HK-2 (cell line): Measurements from ENCODE around the gene FGFBP2.

ENCODE experiments used
- DNase-seq: peaks from one replicate; pipeline ENCODE4 v3.0.0-alpha.2; 2018; ENCODE audit not compliant: unreplicated experiment

FGFBP2 gene, protein sequence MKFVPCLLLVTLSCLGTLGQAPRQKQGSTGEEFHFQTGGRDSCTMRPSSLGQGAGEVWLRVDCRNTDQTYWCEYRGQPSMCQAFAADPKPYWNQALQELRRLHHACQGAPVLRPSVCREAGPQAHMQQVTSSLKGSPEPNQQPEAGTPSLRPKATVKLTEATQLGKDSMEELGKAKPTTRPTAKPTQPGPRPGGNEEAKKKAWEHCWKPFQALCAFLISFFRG

DNA sequence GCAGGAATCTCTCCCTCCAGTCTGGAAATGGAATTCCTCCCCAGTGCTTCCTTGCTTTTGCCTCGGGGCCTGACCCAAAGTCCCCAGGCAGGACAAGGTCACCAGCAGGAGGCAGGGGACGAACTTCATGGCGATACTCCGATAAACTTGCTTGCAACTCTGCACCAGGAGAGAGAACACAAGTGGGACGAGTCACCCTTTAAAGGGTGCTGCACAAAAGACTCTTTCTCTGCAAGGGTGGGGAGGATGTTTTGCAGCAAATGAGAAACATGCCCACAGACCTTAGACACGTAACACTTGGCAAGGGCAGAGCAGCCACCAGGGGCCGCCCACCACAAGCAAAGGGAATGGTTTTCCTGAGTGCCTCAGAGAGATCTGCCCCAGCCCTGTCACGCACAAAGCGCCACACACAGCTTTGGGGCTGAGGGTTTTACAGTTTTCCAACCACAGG, at the start of gene FGFBP2:
Gene FGFBP2, minus strand, starts transcription at position 175 of the 451 bp plus-strand sequence. Its CDS starts 46 bp downstream, at position 129.
- DNase-seq = peak; percentile 42

DNA sequence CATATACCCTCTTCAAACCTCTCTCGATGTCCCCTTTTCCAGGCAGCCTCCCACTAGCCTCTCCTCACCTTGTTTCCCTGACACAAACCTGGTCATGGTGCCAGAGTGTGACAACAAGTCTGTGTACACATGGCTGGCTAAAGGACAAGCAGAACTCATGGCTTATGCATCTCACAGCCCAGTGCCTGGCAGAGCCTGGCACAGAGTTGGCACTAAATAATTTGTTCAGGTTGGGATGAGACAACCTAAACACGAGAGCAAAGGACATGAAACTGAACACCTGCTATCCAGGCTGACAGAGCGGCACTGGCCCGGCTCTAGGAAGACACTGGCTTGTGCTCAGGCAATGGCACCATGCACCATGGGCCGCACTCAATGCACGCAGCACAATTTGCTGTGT, 48.2 kb upstream of the FGFBP2 start:
- no peak for DNase-seq

DNA sequence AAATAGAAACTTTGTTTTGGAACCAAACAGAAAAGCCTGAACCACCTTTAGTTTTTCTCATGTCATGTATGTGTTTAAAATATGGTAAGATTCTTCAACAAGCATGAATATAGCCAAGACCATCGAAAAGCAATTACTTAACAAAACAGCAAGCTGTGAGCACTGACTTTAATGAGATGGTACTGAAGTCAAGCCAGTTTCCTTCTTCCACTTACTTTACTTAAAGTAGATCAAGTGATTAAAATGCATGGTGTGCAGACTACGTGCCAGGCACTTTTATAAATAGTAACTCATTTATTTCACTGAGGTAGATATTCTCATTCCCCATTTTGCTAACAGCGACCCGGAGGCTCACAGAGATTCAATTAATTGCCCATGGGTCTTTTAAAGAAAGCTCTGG, 46.2 kb upstream of the FGFBP2 start:
- no peak for DNase-seq

DNA sequence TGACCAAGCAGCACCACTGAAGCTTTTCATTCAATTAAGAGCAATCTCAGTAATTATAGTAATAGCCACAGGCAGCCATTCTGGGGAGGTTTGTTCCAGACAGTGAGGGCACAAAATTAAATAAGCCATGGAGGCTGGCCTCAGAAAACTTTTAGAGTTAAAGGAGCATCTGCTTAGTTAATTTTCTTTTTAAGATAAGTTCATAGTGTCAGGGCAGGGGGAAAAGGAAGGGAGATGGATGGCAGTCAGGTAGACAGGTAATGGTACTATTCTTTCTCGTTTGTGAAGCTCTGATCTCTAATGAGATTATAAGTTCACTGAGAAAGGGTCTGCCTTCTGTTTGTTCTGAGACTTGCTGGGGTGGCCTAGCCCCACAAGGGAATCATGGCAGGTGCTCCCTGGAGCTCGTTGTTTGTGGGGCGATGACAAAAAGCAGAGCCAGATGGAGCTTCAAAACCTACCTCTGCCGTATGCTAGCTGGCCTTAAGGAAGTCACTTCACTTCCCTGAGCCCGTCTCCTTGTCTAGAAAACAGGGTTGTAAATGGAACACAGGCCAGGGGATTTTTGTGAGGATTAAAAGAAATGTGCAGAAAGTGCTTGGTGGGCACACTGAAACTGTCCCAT, 44.6 kb upstream of the FGFBP2 start:
- DNase-seq = no peak

DNA sequence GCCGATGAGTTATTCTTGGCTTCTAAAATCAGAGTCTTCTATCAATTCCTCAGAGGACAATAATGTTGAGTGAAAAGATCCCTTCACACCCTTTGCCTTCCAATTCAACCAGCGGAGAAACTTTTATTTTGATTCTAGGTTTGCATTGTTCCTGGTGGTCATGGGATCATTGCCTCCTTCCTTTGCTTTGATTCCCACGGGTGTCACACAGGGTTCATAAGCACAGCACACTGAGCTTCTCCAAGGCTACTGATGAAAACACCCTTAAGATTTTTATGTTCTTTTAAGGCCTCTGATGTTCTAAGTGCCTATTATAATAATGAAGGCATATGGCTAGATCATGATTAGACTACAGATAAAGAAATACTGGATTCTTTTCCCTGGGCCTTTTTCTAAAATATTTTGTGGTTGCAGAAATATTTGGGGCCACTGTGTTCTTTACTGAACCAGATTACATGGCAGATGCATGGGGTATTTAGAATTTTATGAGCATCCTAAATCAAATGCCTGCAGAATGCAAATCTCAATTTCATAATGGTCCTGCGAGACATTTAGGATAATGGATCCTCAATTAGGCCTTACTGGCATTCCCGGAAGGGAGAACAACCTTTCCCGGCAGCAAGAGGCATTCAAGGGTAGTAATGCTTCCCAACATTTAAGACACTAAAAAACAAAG, 43.9 kb upstream of the FGFBP2 start:
- no peak for DNase-seq

DNA sequence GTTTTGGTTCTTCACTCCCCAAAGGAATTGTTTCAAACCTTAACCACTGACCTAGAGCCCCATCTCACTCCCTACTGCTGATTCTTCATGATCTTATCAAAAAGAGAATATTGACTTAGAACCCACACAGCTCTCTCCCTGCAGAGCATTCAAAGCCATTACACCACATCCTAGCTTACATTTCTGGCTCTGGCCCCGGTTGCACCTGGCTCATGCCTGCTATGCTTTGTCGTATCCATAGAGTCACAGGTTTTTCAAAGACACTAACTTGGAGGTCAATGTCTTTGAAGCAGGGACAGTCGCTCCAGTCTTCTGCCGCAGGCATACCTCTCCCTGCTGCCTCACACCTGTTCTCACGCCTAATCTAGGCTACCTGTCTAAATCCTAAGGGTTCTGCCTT, 42.7 kb upstream of the FGFBP2 start:
- no peak for DNase-seq

DNA sequence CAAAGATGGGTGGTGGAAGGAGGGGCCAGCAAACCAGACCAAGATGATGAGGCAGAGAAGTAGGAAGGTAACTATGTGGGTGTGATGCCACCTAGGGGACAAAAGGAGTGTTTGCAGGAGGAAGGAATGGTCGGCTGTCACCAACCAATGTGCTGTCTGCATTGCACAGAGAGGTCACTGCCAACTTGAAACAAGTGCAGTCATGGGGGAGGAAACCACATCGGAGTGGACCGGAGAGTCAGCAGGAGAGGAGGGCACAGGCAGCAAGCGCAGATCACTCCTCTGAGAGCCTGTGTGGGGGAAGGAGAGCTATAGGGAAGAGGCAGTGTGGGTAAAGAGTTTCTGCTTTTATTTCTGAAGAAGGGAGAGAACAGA, 38.5 kb upstream of the FGFBP2 start:
- peak; percentile 69 for DNase-seq

DNA sequence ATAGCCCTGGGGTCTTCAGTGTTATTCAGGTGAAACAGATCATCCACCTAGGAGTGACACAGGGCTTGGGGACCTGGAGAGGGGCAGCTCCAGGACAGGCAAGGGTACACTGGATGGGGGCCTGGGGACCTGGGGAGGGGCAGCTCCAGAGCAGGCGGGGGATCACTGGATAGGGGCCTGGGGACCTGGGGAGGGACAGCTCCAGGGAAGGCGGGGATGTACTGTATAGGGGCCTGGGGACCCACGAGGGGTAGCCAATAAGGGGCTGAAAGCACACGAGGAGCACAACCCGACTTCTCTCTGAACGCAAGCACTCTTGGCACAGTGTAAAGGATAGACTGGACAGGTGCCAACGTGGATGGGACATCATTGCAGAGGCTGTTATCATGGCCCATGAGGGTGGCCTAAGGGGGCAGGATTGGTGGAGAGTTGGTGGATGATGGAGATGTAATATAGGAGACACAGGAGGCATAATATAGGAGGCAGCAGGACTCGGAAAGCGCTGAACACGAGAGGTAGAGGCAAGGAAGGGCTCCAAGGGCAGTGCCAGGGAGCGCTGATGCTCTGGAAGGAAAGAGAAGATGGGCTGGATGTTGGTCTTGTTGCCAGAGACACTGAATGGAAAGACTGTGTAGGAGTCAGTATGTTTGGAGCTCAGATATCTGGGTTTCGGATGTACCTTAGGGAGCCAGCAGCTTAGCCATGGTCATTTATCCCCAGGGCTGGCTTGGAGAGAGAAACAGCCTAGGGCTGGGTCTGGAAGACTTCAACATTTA, 37.9 kb upstream of the FGFBP2 start:
- no peak for DNase-seq

DNA sequence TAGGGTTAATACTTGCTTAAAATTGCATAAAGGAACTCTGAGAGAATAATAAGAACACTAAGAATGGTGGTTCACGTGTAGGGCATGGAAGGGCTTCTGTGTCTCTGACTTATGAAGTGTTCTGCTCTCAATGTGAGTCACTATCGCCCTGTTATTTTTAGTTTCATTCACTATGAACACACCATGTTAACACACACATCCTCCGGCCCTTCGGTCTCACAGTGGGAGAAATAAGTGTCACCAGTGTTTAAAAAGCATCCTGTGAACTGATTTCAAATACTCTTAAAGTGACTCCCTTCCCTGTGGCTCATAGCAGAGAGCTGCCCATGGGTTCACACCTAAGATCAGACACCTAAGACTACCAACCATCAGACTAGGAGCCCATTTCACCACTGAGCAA, 33.8 kb upstream of the FGFBP2 start:
- no peak for DNase-seq

DNA sequence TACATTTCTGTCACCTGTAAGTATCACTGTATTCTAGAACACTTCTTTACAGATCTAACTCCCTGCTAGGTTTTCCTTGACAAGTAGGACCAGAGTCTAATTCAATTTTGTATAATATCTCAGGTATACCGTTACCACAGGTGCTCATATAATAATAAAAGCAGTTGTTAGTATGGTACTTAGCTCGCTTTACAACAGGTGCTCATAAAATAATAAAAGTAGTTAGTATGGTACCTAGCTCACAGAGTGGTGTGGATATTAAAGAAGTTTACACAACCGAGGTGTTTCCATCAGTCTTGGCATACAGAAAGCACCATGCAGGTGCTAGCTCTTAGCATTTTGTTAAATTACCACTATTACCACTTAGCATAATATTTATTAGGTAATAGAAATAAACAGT, 32.9 kb upstream of the FGFBP2 start:
- no peak for DNase-seq

DNA sequence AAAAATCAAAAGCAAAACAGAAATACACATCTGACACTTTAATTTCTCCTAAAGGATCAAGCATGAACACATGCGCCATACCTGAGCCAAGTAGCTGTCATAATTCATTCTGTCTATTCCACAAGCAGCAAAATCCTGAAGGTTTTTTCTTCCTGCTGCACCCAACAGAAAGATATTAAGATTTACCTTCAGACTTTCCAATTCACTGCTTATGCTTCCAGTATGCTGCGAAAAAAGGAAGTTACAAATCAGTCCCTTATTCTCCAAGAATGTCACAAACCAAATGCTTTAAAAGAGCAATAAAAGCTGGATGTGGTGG, 29.2 kb upstream of the FGFBP2 start:
- DNase-seq = no peak

DNA sequence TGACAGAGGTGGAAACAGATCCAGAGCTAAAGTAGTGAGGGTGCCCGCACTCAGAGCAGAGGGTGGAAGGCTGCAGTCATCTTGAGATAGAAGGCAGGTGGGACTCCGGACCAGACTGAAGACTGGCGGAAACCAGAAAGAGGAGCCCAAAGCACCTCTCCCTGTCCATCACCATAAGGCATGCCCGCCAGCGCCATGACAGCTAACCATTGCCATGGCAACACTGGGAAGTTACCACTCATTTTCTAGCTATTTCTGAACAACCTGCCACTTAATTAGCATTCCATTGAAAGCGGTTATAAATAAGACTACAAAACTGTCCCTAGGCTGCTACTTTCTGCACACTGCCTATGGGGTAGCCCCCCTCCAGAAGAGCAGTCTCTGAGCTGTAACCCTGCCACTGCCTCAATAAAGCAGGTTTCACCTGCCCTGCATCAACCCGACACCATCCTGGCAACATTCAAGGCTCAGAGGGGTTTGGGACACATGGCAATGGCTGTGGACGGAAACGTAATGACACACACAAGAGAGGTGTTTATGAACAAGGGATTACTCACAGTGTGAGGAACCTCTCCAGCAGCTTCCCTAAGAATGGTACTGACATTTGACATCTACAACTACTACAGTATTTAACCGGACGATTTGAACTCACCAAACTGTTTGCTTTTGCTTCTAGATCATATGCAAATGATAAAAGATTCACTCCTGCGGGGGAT, 27.8 kb upstream of the FGFBP2 start:
- DNase-seq = no peak

DNA sequence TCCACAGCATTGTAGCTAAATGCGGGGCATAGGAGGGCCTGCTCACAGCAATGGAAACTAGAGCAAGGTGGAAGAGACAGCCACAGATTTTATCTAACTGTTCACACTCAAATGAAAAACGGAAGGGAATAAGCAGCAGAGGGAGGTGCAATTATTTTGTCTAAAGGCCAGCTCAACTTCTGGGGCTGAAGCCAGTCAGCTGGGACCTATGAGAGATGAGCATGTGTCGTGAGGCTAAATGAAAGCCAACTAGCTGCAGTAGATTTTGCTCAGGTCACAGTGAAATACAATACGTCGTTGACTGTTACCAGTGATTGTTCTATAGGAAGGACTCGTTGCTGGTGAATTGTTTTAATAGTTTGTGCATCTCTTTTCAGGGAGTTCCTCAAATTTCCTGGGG, 26.4 kb upstream of the FGFBP2 start:
- no peak for DNase-seq

DNA sequence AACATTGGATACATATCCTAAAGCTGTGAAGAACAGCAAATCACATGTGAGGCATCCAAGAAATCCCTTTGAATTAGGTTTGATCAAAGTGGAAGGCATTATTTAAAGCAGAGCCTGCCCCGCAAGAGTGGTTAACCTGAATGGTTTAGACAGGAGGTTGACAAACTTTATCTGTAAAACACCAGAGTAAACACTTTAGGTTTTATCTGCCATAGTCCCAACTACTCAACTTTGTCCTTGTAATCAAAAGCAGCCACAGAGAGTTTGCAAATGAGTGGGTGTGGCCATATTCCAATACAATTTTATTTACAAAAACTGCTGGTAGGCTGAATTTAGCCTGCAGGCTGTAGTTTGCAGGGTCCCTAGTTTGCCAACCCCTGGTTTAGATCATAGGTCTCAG, 25.2 kb upstream of the FGFBP2 start:
- DNase-seq = no peak

DNA sequence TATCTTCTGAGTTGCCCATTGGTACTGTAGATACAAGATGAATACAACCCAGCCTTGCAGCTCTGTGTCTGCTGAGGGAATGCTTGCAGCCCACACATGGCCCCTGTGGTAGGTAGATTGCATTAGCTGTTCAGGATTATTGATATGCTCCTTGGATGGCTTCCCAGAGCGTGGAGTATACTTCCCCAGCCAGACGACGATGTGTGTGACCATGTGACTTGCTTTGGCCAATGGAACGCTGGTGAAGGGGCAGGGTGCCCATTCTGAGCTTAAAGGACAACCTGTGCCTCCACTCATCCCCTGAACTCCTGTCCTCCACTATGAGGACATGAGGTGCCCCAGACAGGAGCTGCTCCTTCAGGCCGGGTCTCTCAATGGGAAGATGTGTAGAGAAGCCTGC, 23.9 kb upstream of the FGFBP2 start:
- DNase-seq = no peak

DNA sequence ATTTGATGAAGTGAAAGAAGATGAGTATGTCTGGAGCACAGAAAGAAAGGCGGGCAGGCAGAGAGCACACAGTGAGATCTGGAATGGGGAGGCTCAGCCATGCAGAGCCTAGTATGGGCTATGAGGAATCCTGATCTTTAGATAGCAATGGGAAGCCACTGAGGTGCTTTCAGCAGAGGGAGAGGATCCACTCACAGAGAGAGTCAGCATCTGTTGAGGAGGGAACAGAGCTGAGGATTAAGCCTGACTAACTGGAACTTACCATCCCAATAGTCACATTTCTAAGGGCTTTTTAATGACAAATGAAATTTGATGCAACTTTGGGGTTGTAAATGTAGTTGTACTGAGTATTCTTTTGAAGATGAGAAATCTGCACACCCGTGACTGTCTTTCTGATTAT, 20.6 kb upstream of the FGFBP2 start:
- DNase-seq = no peak

DNA sequence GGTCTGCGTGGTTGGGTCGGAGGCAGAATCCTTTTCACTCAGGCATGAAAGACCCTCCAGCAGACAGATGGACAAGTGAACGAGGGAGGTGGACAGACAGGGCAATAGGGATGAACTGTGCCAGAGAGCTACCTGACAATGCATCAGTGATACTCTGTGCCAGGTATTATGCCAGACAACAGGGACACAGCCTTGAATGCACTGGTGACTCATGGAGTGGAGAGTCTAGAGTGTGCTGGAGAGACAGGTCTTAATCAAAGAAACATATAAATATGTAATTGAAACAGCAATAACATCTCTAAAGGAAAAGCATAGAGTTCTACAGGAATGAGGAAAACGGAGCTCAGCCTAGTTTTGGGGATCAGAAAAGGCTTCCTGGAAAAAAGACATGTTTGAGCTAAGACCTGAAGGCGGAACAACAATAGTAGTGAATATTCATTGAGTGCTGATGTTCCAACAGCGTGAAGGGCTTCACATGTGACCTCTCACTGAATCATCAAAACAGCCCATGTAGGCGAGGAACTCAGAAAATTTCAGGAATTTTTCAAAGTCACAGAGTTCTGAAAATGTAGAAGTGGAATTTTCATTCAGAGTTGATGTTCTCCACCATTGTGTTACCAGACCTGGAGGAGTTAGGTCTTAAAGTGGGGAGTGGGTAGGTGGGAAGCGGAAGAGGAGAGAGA, 20.0 kb upstream of the FGFBP2 start:
- no peak for DNase-seq

DNA sequence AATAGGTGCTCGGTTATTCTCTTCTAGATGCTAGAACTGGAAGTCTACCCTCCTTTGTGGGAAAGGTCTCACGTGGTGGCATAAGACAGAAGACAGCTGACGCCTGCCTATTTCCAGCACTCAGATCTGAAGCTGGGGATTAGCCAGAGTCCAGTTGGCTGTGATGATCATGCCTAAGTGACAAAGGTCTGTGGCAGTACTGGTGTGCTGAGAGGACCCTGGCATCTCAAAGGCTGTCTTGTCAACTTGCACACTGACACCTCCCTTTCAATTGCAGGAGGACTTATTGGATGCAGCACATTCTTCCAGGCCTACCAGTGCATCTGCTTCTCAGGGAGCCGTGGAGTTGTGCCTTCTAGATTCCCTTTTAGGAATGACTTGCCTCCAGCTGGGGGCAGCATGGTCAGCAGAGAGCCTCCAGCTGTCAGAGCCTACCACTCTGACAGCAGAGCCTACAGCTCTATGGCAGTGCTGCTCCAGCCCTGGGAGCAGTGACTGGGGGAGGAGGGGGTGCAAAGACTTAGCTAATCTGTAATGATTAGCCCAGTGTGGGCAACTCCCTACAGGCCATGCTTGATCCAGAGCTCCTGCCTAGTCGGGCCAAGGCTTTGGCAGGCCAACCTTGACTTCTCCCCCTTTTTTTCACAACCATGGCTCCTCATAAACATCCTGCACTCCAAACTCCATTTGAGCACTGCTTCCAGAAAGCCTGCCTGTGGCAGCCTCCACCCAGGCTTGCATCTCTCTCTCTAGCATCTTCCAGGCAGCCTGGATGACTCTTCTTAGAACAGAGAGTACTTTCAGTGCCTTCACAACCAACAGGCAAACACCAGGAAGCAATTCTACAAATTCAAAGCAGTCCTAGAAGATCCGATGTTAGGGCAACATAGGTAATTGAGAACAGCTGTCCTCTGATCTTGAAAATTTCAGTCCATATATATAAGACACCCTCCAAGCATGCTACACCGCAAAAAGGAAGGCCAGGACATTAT, 13.8 kb upstream of the FGFBP2 start:
- no peak for DNase-seq

DNA sequence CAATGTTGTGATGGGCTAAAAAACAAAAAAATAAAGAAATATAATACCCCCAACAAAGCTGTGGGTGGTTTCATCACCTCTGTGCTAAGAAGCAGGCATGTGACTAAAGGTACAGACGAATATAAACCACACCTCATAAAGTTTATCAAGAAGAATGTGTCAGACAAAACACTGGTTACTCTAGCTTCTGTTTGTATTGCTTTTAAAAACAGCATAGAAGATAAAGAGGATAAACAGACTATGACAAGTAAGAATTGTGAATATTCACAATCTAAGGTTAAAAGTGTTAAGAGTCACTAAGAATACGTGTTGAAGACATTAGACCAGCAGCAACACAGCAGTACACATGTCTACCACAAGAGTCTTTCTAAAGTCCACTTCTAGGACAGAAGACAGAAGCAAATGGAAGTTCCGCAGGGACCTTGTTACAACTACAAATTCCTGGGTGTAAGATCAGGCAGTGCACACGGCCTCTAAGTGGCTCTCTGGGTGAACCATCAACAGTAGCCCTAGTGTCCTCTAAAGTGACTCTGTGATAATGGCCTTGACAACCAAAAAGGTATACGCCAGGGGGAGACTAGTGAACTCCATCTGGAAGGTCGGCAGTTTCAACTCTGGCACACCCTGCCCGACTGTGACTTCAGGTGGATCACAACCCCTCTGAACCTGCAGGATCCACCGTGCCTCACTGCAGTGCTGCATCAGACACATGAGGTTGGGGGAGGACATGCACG, 8.3 kb upstream of the FGFBP2 start:
- no peak for DNase-seq
